Activated CD8-positive, alpha-beta memory T cell treated with anti-CD3 and anti-CD28 coated beads for 24 hours (primary cell): Measurements from ENCODE around the gene GSG1L.
"Not testable (repeated sequence)": the region's sequence is repeated elsewhere in the genome, so short reads cannot be mapped to it uniquely, and the experiment has no call there.

Experiments
- DNase-seq: peaks from one replicate; pipeline ENCODE4 v3.0.0-alpha.2; 2020

Gene GSG1L

DNA sequence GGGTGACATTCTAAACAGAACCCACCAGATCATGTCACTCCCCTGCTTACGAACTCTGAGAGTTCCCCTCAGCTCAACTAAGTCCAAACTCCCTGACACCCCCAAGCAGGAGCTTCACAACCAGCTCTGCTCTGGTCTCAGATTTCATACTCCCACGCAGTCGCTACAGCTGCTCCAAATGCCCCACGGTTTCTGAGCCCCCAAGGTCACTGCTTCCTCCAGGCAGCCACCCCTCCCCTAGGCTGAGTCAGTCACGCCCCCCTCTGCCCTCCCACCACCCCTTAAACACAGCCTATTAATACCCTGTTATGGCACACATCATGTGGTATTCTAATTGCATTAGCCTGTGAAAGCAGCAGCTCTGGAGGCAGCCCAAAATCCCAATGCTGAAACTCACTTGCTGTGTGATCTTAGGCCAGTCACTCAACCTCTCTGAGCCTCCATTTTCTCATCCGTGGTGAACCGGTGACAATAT, 51.5 kb downstream of the GSG1L start:
- no peak for DNase-seq

DNA sequence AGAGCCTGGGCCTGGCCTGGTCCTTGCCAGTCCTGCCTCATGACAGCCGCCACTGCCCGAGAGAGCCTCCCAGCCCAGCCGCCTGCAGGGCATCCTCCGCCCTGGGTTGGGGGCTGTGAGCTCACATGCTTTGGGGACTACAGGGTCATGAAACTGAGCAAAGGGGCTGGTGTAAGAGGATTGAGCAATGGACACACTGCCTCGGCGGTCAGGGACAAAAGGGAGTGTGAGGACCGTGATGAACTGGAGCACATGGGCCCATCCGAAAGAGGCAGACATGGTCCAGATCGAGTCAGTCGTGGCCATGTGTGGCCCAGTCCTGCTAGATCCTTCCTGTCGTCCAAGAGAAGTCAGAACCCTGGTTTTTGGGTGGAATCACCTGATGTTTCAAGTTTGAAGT, 52.3 kb downstream of the GSG1L start:
- no peak for DNase-seq

DNA sequence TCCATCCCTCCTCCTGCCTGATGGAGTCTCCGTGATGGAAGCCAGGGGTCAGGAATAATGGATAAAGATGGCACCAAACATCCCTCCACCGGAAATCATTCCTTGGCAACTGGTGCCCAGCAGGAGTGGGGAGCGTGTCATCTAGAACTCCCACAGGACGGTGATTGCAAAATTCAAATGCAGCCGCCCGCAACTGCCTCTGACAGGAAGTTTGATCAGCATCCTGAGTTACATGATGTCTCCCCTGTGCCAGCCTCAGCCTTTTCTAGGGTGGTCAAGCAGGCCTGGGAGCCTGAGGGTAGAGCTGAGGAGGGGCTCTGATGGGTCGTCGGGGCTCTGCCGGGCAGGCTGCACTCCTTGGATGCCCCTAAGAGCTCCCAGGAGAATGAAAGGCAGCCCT, 52.8 kb downstream of the GSG1L start:
- DNase-seq = no peak

DNA sequence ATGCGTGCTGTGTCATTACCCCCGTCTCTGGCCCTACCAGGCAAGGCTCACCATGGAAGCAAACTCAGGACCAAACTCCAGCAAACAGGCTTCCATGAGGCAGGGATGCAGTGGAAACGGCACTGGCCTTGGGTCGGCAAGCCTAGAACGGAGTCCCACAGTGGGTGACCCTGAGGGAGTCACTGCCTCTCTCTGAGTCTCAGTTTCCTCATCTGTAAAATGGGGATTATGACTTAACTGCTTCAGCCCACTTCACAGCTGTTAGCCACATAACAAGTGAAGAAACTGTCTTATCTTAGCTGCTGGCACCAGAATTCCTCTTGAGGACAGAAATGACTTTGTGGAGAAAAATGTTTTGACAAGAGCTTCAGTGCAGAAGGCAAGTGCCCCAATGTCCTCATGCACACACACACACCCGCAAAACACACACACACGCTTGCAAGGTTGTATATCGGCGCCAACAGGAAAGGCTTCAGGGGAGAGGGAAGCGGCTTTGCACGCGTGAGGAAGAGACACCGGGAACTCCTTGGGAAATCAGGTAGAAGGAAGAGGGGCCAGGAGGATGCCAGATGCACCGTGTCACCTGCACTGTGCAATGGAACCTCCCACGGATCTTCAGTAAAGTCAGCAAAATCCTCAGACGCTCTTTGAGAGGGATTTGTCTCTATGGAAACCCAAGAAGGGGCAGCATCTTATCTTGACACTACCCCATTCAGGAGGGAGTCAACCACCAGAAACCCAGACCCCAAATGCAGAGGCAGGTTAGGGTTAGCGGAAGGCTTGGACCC, 53.7 kb downstream of the GSG1L start:
- DNase-seq = no peak

- DNase-seq = no peak
Observed at GRCh38 chr16:28003923-28004322, 59.6 kb downstream of the GSG1L start.

DNA sequence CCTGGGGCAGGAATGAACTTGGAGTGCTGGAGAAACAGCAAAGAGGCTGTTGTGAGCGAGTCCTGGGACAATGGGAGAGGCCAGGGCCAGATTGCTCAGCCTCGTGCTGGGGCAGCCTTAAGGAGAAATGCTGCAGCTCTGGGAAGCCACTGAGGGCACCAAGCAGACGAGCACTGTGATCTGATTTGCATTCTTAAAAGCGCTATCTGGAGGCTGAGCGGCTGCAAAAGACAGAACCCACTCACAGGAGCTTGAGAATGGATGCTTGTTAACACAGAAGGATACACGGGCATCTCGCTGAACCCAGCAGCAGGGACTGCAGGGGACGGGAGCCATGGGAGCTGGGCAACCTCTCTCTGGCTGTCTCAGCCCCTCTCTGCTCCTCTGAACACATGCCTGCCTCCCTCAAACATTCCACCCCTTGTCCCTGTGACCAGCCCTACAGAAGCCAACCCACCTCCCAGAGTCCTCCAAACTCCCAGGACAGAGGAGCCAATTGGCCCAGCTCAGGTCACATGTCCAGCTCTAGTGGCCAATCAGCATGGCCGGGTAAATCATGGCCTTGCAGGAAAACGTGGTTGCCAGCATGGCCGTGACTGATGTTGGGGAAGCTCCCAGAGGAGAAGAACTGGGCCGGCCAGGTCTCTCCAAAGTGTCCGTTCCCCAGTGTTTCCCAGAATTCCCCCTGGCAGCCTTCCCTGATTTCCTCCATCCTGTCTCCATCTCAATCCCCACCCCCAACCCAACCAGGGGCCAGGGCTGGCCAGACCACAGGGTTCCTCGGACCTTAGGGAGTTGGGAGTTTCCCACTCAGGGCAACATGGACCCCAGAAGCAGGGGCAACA, 60.3 kb downstream of the GSG1L start:
- no peak for DNase-seq

GRCh38 chr16:28001642-28002041, 61.9 kb downstream of the GSG1L start:
- no peak for DNase-seq

- DNase-seq = no peak
Observed at GRCh38 chr16:28001184-28001583, 62.3 kb downstream of the GSG1L start.

- no peak for DNase-seq
Observed at GRCh38 chr16:28000314-28001169, 63.0 kb downstream of the GSG1L start.

DNA sequence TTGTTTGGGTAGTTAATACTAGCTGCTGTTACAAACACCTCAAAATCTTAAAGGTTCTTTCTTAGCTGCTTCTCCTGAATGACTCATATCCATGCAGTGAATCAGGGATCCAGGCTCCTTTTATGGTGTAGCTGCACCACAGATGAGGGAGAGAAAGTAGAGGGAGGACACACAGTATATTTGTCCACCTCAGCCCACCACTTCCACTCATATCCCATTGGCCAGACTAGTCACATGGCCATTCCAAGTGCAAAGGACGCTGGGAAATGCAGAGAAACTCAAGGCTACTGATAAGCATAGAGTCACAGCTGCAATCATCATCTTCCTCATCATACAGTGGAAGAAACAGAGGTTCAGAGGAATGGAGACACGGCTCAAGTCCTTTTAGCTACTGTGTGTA, 63.8 kb downstream of the GSG1L start:
- DNase-seq = no peak

DNA sequence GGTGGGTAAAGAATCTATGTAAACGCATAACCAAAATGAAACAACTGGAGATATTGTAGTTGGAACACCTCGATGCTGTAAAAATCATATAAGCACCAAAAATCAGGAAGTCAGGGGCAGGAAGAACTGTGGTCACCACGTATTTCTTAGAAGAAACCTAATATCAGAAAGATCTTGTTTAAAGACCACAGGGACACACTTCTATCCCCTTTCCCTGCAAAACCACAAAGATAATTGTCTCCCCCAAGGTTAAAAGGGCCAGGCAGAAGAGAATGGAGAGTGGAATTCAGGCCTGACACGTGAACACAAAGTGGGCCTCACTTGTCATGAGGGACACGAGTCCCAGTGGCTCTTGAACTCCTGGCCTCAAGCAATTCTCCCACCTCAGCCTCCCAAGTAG, 68.1 kb downstream of the GSG1L start:
- no peak for DNase-seq

- no peak for DNase-seq
Observed at GRCh38 chr16:27994686-27995085, 68.8 kb downstream of the GSG1L start.

DNA sequence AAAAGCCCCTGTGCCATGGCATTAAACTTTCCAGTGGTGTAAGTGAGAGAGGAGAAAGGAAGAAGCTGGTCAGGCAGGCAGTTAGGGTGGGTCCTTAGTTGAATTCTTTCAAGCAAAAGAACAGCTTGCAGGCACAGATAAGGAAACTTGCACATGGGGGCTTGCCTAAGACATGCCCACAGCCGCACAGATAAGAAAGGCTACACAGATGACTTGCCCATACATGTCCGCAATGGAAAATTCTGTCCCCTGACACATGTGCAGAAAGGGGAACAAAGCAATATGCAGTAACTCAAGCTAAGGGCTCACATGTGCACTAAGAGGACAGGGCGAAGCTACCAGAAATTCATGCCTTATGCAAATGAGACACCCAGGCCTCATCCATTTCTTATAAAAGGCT, 69.9 kb downstream of the GSG1L start:
- no peak for DNase-seq

DNA sequence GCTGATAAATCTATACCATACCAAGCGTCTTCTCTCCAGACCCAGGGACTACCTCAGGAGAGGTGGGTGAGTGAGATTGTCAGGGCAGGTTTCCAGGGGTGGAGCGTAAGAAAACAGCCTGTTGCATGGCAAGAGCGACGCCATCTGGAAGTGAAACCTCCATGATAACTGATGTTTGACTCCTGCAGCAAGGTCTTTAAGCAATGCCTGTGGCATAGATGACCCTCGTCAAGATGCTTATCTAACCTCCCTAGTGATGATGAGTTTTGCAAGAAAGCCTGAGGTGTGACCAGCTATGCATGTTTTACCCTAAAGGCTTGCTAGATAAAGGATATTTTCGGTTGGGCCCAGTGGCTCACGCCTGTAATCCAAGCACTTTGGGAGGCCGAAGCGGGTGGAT, 71.6 kb downstream of the GSG1L start:
- no peak for DNase-seq

- no peak for DNase-seq
Observed at GRCh38 chr16:27985981-27986380, 77.5 kb downstream of the GSG1L start.

DNA sequence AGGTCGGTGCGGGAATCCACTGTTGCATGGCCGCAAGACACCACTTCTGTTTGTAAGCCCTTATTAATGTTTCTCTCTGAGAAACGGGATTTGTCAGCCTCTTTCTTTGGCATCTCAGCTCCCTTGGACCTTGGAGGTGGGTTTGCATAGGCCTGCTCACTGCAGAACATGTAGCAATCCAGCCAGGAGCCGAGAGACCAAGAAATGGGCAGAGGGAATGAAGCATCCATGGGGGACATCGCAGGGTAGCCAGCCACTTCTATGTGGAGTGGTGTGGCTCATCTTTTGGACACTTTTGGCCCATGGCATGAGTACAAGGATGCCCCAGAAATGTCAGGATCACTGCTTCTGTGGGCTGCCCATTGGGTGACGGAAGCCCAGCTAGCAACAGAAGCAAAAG, 79.4 kb downstream of the GSG1L start:
- no peak for DNase-seq

DNA sequence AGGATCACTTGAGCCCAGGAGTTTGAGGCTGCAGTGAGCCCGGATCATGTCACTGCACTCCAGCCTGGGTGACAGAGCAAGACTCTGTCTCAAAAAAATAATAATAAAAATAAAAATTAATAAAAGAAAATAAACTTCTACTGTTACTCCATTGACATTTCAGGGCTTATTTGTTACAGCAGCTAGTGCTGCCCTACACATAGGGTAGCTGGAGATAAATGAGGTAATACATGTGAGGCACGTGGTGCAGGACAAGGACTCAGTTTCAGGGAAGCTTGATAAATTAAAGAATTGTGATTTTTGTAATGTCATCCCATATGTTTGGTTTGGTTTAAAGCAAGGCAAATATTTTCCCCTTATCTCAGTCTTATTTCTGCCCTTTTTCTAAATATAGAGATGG, 80.3 kb downstream of the GSG1L start:
- no peak for DNase-seq

DNA sequence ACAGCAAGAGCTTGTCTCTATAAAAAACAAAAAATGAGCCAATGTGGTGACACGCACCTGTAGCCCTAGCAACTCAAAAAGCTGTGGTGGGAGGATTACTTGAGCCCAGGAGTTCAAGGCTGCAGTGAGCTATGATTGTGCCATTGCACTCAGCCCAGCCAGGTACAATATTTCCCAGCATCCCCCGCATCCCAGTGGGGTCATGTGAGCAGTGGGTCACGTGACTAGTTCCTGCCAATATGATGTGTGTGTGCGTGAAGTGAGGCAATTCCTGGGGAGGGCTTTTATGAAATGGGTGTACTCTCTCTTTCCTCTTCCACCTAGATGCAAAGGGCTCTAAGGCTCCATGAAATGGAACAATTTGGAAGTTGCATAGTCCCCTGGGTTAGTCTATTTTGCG, 81.3 kb downstream of the GSG1L start:
- no peak for DNase-seq

DNA sequence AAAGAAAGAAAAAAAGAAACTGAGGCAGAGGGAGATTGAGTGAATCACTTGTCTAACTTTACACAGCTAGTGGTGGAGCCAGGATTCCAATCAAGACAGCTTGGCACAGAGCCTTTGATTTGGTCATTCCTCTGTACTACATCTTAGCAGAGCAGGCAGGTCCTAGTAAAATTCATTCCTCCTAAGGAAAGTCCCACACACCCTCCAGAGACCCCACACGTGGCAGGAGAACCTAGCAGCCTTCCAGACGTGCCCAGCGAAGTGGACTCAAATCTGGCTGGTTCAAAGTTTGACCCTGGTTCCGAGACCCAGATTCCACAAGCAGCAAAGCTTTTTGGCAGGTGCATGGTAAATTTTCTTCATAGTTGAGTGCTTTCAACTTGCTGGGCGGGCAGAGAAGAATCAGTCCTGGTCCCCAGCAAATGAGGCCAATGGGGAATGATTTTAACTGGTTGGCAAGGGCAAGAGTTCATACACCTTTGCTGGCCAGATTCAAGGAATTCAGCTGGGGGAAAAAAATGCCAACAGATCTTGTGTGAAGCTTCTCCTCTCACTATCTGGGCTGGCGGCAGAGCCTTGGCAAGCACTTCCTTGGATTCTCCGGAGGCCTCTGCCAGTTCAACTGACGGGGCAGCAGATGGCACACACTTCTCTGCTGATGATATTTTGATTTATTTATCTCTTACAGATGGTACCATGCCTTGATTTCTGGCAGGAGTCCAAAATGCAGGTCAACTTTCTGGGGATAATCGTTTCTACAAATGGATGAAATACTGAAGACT, 82.4 kb downstream of the GSG1L start:
- DNase-seq = no peak

DNA sequence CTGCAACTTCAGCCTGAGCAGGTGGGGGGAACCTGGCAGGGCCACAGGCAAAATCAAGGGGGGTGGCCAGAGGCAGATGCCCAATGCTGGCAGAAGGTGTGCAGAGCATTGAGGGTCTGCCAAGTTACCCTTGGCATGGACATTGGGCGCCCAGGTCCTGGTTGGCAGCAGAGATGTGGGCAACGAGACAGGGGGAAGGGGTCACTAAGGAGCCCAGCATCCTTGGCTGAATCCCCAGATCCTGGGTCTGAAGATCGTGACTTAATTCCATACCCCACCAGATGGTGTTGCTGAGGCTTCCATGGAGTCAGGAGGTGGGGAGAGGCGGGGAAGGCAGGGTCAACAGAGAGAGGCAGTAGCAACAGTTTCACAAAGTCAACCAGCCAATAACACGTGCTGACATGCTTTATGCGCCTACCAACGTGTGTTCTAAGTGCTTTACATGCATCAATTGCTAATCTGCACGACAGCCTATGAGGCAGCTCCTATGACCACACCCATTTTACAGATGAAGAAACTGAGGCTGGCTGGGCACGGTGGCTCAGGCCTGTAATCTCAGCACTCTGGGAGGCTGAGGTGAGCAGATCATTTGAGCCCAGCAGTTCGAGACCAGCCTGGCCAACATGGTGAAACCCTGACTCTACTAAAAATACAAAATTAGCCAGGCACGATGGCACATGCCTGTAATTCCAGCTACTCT, 83.3 kb downstream of the GSG1L start:
- no peak for DNase-seq

DNA sequence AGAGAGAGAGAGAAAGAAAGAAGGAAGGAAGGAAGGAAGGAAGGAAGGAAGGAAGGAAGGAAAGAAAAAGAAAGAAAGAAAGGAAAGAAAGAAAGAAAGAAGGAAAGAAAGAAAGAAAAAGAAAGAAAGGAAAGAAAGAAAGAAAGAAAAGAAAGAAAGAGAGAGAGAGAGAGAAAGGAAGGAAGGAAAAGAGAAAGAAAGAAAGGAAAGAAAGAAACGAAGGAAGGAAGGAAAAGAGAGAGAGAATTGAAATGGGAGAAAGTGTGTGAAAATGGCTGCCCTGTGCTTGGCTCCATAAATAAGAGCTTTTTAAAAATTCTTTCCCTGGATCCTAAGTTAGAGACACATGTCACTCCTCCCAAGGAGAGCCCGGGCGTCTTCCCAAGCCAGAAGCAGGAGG, 83.8 kb downstream of the GSG1L start:
- DNase-seq = not testable (repeated sequence)

- no peak for DNase-seq
Observed at GRCh38 chr16:27978876-27979275, 84.6 kb downstream of the GSG1L start.
